ENCODE measurements around the gene KIAA0930.

DNA sequence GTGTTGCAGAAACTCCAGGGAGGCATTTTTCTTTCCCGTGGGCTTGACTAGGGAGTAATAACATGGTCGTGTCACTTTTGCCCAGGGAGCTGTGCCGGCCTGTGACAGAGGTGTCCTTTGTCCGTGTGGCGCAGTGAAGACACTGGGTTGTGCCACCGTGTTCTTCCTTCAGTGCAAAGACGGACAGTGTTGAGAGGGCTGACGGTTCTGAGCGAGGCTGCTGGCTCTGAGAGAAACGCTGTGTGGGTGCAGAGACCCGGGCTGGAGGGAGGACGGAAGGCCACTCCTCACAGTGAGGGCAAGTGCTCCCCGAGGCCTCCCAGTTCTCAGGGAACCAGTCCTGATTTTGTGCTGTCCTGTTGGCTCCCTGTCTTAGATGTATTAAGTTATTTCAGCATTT, 56.7 kb downstream of the KIAA0930 start:
- TF ChIP-seq, protein P1, sequence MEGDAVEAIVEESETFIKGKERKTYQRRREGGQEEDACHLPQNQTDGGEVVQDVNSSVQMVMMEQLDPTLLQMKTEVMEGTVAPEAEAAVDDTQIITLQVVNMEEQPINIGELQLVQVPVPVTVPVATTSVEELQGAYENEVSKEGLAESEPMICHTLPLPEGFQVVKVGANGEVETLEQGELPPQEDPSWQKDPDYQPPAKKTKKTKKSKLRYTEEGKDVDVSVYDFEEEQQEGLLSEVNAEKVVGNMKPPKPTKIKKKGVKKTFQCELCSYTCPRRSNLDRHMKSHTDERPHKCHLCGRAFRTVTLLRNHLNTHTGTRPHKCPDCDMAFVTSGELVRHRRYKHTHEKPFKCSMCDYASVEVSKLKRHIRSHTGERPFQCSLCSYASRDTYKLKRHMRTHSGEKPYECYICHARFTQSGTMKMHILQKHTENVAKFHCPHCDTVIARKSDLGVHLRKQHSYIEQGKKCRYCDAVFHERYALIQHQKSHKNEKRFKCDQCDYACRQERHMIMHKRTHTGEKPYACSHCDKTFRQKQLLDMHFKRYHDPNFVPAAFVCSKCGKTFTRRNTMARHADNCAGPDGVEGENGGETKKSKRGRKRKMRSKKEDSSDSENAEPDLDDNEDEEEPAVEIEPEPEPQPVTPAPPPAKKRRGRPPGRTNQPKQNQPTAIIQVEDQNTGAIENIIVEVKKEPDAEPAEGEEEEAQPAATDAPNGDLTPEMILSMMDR (IDR thresholded peaks at IDR 0.05 in 8 of 11, conservative IDR thresholded peaks at IDR 0.05 in 3 of 11): no peak
- no peak for TF ChIP-seq POLR2A (IDR thresholded peaks at IDR 0.05)
- peak in 2 of 3 donors; percentile 33 to 51 for TF ChIP-seq POLR2AphosphoS5 (IDR thresholded peaks at IDR 0.05)

All from spleen (tissue), 7 donors.